ENCODE results near the gene PAK2.

PAK2 gene

DNA sequence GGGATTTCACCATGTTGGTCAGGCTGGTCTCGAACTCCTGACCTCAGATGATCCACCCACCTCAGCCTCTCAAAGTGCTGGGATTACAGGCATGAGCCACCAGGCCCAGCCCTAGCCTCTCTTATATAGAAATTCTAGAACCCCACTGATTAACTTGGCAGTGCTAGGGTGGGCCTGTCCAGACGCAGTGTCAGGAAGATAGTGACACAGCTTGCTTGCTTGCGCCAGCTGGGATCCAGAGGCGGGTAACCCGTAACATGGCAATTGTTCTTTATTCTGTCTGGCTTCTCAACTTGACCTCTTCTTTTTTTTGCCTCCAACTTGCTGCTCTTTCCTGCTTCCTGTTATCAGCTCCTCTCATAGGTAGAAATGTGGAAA, 43.8 kb upstream of the PAK2 start:
- TF ChIP-seq, protein P1, sequence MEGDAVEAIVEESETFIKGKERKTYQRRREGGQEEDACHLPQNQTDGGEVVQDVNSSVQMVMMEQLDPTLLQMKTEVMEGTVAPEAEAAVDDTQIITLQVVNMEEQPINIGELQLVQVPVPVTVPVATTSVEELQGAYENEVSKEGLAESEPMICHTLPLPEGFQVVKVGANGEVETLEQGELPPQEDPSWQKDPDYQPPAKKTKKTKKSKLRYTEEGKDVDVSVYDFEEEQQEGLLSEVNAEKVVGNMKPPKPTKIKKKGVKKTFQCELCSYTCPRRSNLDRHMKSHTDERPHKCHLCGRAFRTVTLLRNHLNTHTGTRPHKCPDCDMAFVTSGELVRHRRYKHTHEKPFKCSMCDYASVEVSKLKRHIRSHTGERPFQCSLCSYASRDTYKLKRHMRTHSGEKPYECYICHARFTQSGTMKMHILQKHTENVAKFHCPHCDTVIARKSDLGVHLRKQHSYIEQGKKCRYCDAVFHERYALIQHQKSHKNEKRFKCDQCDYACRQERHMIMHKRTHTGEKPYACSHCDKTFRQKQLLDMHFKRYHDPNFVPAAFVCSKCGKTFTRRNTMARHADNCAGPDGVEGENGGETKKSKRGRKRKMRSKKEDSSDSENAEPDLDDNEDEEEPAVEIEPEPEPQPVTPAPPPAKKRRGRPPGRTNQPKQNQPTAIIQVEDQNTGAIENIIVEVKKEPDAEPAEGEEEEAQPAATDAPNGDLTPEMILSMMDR (IDR thresholded peaks at IDR 0.05; ENCODE audit: insufficient read depth, low read length, poor library complexity, severe bottlenecking): no peak
- Histone ChIP-seq H3K27me3 (replicated peaks; ENCODE audit: control insufficient read depth, insufficient read depth, low read length) (no peaks in the 10 kb centered on the region), H3K36me3 (ENCODE audit: control insufficient read depth, insufficient read depth, low read length) (no peaks in the 10 kb centered on the region), H3K4me3 (replicated peaks; ENCODE audit: low read depth, low read length) (no peak overlapping the region)
- no peak for DNase-seq (ENCODE audit: extremely low read depth, insufficient read length)

DNA sequence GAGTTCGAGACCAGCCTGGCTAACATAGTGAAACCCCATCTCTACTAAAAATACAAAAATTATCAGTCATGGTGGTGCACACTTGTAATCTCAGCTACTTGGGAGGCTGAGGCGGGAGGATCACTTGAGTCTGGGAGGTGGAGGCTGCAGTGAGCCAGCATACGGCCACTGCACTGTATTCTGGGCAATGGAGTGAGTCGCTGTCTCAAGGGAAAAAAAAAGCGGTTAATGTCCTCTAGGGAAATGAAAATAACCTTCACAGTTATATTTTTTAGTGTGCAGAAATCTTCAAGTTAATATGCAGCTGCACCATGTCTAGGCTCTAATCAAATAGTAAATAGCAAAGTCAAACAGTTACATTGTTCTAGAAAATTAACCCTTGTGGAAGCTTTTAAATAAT, 42.4 kb upstream of the PAK2 start:
- Histone ChIP-seq H3K4me3 (replicated peaks; ENCODE audit: low read depth, low read length) (no peak overlapping the region), H3K27me3 (replicated peaks; ENCODE audit: control insufficient read depth, insufficient read depth, low read length) (no peaks in the 10 kb centered on the region), H3K36me3 (ENCODE audit: control insufficient read depth, insufficient read depth, low read length) (no peaks in the 10 kb centered on the region)
- no peak for DNase-seq (ENCODE audit: extremely low read depth, insufficient read length)
- TF ChIP-seq, protein P1 (IDR thresholded peaks at IDR 0.05; ENCODE audit: insufficient read depth, low read length, poor library complexity, severe bottlenecking): no peak

DNA sequence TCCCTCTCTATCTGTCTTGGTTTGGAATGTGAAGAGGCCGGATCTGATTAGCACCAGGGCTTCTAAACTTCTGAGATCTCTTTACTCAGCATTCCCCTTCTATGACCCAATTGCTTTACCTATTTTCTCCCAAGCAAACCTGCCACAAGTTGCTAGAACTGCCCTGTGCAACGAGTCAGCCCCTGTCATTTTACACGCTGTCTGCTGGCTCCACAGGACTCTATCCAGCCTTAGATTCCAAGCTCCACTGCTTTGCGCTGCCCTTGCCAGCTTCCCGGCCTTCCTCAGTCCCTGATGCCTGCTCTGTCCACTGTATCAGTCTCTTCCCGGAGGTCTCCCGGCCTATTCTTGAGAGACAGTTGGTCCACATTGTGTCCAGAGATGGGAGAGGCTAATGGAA, 39.9 kb upstream of the PAK2 start:
- DNase-seq (ENCODE audit: extremely low read depth, insufficient read length): no peak
- Histone ChIP-seq H3K36me3 (ENCODE audit: control insufficient read depth, insufficient read depth, low read length) (no peaks in the 10 kb centered on the region), H3K27me3 (replicated peaks; ENCODE audit: control insufficient read depth, insufficient read depth, low read length) (no peaks in the 10 kb centered on the region), H3K4me3 (replicated peaks; ENCODE audit: low read depth, low read length) (no peak overlapping the region)
- TF ChIP-seq, protein P1 (IDR thresholded peaks at IDR 0.05; ENCODE audit: insufficient read depth, low read length, poor library complexity, severe bottlenecking): no peak

DNA sequence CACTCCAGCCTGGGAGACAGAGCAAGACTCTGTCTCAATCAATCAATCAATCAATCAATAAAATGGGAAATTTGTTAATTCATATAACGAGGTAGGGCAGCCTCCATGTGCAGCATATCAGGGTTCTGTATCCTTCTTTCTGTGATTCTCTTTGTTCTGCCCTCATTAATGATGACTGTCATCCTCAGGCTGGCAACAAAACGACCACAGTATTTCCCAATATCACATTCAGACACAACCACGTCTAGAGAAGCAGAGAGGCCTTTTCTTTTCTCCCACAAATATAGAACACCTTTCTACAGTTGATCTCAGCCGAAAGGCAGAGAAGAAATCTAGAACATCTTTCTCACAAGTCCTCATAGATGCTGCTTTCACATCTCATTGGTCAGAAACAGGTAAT, 38.9 kb upstream of the PAK2 start:
- no peak overlapping the region for H3K4me3 ChIP-seq (replicated peaks; ENCODE audit: low read depth, low read length)
- H3K27me3 ChIP-seq (replicated peaks; ENCODE audit: control insufficient read depth, insufficient read depth, low read length): no peaks in the 10 kb centered on the region
- H3K36me3 ChIP-seq (ENCODE audit: control insufficient read depth, insufficient read depth, low read length): no peaks in the 10 kb centered on the region
- no peak for DNase-seq (ENCODE audit: extremely low read depth, insufficient read length)
- TF ChIP-seq, protein P1 (IDR thresholded peaks at IDR 0.05; ENCODE audit: insufficient read depth, low read length, poor library complexity, severe bottlenecking): no peak

DNA sequence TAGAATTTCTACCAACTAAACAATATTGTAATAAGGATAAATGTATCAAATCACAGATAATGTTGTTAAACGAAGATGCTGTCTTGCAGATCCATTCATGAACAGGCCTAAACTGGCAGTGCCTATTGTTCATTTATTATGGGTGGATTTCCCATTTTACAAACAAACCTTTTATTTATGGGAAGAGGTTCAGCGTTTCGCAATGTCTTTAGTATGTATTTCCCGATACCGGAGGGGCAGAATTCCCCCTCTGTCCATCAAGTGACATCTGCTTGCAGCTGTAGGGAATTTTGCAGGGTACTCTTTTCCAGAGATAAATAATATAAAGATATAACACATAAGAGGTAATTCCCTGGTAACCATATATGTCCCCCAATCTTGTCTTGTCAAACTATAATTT, 33.3 kb upstream of the PAK2 start:
- H3K27me3 ChIP-seq (replicated peaks; ENCODE audit: control insufficient read depth, insufficient read depth, low read length): no peaks in the 10 kb centered on the region
- no peak overlapping the region for H3K4me3 ChIP-seq (replicated peaks; ENCODE audit: low read depth, low read length)
- TF ChIP-seq, protein P1 (IDR thresholded peaks at IDR 0.05; ENCODE audit: insufficient read depth, low read length, poor library complexity, severe bottlenecking): no peak
- DNase-seq (ENCODE audit: extremely low read depth, insufficient read length): no peak
- no peaks in the 10 kb centered on the region for H3K36me3 ChIP-seq (ENCODE audit: control insufficient read depth, insufficient read depth, low read length)

DNA sequence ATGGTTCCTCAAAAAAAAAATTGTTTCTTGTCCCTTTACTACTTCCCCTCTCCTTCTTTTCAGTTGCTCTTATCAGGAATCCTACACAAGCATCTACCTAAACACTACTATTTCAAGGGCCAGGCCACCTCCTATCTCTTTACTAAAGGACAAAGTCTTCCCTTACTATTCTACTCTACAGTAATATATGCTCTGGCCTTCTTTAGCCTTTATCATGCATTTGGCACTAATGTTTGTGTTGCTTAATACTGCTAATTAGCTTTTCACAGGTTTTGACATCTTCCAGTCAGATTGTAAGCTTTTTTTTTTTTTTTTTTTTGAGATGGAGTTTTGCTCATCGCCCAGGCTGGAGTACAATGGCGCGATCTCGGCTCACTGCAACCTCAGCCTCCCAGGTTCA, 32.9 kb upstream of the PAK2 start:
- H3K36me3 ChIP-seq (ENCODE audit: control insufficient read depth, insufficient read depth, low read length): no peaks in the 10 kb centered on the region
- no peak for DNase-seq (ENCODE audit: extremely low read depth, insufficient read length)
- TF ChIP-seq, protein P1 (IDR thresholded peaks at IDR 0.05; ENCODE audit: insufficient read depth, low read length, poor library complexity, severe bottlenecking): no peak
- no peak overlapping the region for H3K4me3 ChIP-seq (replicated peaks; ENCODE audit: low read depth, low read length)
- no peaks in the 10 kb centered on the region for H3K27me3 ChIP-seq (replicated peaks; ENCODE audit: control insufficient read depth, insufficient read depth, low read length)

Data from GM06990 (cell line).